Epithelial cell of prostate (primary cell): ENCODE measurements around the gene DIP2A.
"Not testable (repeated sequence)": the region's sequence is repeated elsewhere in the genome, so short reads cannot be mapped to it uniquely, and the experiment has no call there.

Experiments
- DNase-seq: peaks from one replicate; pipeline ENCODE4 v3.0.0-alpha.2; 2011; ENCODE audit warnings: low read depth, low spot score
- H3K27ac ChIP-seq: fragments of 450-650 bp; 2 replicates; pipeline ENCODE4 v1.5.1; 2017; ENCODE audit warnings: mild to moderate bottlenecking

DIP2A gene

DNA sequence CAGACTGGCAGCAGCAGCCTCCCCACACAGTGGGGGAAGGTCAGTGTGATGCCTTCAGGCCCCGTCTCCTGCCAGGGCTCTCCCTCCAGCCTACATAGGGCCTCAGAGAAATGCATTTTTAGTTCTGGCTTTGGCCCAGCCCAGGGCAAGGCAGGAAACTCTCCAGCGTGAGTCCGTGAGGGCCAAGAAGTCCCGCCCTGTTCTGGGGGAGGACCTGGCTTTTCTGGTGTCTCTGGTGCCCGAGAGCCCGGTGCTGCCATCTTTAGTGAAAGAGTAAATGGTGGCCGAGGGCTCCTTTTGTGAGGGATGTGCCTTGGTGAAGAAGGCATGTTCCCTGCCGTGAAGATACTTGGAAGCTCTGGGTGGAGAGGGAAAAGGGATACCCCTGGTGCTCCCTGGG, 14.8 kb upstream of the DIP2A start:
- H3K27ac ChIP-seq = no peak overlapping the region
- no peak for DNase-seq

GRCh38 chr21:46448108-46448507, 10.6 kb upstream of the DIP2A start:
- no peak for DNase-seq
- no peak overlapping the region for H3K27ac ChIP-seq

DNA sequence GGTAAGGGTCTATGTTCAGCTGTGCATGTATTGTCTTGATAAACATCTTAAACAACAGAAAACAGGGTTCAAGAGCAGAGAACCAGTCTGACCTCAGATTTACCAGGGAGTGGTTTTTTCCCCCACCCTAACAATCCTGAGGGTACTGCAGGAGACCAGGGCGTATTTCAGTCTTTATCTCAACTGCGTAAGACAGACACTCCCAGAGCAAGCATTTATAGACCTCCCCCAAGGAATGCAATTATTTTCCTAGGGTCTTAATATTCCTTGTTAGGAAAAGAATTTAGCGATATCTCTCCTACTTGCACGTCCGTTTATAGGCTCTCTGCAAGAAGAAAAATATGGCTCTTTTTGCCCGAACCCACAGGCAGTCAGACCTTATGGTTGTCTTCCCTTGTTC, 9.8 kb upstream of the DIP2A start:
- not testable (repeated sequence) for H3K27ac ChIP-seq, DNase-seq

GRCh38 chr21:46452710-46453109, 6.0 kb upstream of the DIP2A start:
- DNase-seq = no peak
- no peak overlapping the region for H3K27ac ChIP-seq

- no peak overlapping the region for H3K27ac ChIP-seq
- DNase-seq = no peak
Observed at GRCh38 chr21:46454142-46454541, 4.5 kb upstream of the DIP2A start.

DNA sequence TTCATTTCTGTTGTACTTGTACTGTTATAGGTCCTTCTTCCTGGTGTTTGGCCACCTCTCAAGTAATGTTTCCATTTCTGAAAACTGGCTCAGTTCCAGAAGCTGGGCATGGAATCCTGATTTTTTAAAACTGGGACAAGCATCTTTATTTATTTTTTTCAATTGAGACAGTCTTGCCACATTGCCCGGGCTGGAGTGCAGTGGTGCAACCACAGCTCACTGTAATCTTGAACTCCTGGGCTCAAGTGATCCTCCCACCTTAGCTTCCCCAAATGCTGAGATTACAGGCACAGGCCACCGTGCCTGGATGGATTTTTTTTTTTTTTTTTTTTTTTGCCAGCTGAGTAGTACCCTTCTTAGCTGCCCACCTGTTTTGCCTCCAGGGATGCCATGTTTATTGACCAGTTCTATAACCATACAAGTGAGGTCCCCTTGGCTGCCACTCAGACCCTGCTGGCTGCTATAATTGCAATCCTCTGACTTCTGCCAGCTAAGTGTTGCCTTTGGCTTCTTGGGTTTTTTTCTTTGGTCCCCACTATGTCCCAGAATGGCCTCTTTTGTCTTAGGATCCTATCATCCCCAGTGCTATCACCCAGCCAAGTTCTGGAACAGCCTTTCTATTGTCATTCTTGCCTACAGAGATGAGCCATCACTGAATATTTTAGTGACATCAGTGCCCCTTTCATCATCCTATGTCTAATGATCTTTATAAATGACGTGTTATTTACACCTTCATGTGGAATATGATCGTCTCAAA, 3.9 kb upstream of the DIP2A start:
- peak overlapping the region; percentile 80 for H3K27ac ChIP-seq

DNA sequence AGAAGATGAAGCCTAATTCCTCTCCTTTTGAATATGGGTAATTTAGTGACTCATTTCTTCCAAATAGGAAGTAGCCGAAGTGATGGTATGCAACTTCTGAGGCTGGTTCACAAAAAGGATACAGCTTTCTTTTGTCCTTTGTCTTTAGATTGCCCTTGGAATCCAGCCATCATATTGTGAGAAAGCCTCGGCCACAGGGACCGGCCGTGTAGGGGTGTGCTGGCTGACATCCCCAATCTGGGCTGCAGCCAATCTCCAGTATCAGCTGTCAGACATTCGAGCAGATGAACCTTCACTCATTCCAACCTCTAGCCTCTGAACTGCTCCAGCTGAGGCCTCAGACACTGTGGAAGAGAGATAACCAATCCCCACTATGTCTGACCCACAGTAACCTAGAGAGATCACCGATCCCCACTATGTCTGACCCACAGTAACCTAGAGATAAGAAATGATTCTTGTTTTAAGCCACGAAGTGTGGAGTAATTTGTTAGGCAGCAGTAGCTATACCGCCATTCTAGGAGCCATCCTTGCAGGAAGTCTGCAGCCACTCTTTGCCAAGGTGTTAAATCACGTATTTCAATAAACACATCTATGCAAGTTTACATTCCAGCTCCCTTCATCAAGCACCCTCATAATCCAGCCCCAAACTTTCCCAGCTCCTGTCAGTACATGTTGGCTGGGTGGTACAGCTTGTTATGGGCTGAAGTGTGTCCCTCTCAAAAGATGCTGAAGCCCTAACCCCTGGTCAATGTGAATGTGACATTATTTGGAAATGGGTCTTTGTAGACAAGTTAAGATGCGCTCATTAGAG, 2.9 kb upstream of the DIP2A start:
- peak overlapping the region; percentile 80 for H3K27ac ChIP-seq
- peak; percentile 34 for DNase-seq

More for the DNA sequence above, 3.9 kb upstream of the DIP2A start:
- no peak for DNase-seq

DNA sequence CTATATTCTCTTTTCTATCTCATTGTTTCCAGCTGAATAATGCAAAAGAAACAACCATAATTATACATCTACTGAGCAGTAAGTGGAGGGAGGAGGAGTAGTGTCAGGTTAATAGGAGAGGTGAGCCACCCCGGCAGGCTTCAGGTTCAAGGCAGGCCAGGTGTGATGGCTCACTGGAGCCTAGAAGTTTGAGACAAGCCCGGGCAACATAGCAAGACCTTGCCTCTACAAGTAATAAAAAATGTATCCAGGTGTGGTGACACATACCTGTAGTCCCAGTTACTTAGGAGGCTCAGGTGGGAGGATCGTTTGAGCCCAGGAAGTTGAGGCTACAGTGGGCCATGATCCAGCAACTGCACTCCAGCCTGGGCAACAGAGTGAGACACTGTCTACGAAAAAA, 1.9 kb upstream of the DIP2A start:
- H3K27ac ChIP-seq = peak overlapping the region; percentile 80
- DNase-seq = peak; percentile 66

DNA sequence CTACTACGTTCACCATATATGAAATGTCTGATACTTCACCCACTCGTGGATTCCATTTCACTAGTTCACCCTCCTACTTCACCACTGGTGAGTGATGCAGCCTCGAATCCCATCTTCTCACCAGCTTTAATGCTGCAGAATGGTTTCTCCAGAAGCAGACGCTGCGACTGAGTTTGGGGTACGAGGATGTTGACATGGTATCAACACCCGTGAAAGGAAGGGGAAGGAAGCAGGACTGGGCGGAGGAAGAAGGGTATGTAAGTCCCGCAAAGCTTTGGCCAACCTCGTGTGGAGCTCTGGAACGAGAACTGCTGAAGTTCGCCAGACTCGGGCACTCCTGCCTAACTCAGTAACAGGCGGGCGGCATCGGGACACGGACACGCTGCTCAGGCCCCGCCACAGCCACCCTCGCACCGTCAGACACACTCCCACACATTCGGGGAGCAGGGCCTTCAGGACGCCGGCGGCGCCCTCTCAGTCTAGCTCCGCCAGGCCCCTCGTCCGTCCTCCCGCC, 833 bp upstream of the DIP2A start:
- DNase-seq = peak; percentile 8
- H3K27ac ChIP-seq = peak overlapping the region; percentile 80

DNA sequence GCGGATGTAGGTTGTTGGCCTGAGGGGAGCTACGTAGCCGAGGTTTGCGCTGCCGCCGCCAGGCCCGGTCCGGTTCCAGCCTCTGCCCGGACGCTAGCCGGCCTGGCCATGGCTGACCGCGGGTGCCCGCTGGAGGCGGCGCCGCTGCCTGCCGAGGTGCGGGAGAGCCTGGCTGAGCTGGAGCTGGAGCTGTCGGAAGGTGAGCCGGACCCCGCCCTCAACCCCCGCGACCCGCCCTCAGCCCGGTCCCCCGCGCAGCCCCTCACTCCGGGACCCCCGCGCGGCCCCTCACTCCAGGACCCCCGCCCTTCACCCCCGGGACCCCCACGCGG, 299 bp downstream of the DIP2A start:
- peak overlapping the region; percentile 80 for H3K27ac ChIP-seq
- DNase-seq = no peak

- peak overlapping the region; percentile 80 for H3K27ac ChIP-seq
Observed at GRCh38 chr21:46459356-46460112, 843 bp downstream of the DIP2A start.

GRCh38 chr21:46461909-46462308, 3.2 kb downstream of the DIP2A start:
- no peak for DNase-seq
- no peak overlapping the region for H3K27ac ChIP-seq

More at GRCh38 chr21:46459356-46460112, 843 bp downstream of the DIP2A start:
- DNase-seq = no peak

GRCh38 chr21:46465153-46465552, 6.5 kb downstream of the DIP2A start:
- not testable (repeated sequence) for H3K27ac ChIP-seq, DNase-seq

GRCh38 chr21:46465651-46466050, 7.0 kb downstream of the DIP2A start:
- no peak overlapping the region for H3K27ac ChIP-seq
- DNase-seq = no peak

GRCh38 chr21:46468108-46468774, 9.6 kb downstream of the DIP2A start:
- no peak for DNase-seq
- no peak overlapping the region for H3K27ac ChIP-seq

- DNase-seq = no peak
- no peak overlapping the region for H3K27ac ChIP-seq
Observed at GRCh38 chr21:46469275-46469674, 10.6 kb downstream of the DIP2A start.

DNA sequence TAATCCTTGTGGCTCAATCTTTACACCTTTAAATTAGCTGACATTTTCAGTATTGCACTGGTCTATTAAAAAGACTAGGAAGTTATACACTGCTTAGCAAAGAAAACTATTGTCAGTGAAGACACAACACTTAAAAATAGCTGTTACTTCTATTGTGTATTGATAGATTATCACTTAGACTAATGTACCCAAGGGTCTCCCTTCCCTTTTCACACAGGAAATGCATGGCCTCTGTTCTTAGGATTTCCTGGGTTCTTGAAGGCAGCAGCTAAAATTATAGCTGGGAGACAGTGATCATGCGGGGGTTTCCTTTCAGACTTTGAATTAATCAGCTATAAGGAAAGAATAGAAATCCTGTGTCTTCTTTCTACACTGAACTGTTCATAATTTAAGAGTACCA, 12.8 kb downstream of the DIP2A start:
- no peak for DNase-seq

GRCh38 chr21:46472246-46472645, 13.6 kb downstream of the DIP2A start:
- DNase-seq = no peak

More for the DNA sequence above, 12.8 kb downstream of the DIP2A start:
- H3K27ac ChIP-seq = no peak overlapping the region

GRCh38 chr21:46474382-46474781, 15.7 kb downstream of the DIP2A start:
- peak overlapping the region; percentile 12 for H3K27ac ChIP-seq
- DNase-seq = no peak

More at GRCh38 chr21:46472246-46472645, 13.6 kb downstream of the DIP2A start:
- no peak overlapping the region for H3K27ac ChIP-seq

GRCh38 chr21:46475296-46475695, 16.6 kb downstream of the DIP2A start:
- H3K27ac ChIP-seq = no peak overlapping the region
- DNase-seq = no peak
